Measurements from ENCODE around the gene BMX. TPM values are rescaled to one million over a fixed set of nuclear protein-coding genes. Genes with fewer than 3 reads are reported as not detected.

The BMX gene
- polyA plus RNA-seq, 1 experiment, result not detected

DNA sequence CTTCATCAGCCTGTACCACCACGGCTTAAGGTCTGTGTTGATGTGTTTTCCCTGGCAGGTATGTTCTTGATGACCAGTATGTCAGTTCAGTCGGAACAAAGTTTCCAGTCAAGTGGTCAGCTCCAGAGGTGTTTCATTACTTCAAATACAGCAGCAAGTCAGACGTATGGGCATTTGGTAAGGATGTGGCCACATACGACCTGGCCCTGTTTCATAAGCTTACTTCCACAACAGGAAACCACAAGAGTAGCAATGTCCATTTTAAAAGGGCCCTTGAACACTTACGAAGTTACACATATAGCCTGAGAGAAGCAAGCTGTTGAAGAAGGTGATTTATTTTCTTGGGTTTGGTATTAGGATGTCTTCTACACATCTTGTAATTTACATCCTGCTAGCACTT, 46.1 kb downstream of the BMX start:
- H3K4me3 ChIP-seq (ENCODE audit: low read depth, low read length), result no peak overlapping the region
- H3K36me3 ChIP-seq (ENCODE audit: control insufficient read depth, insufficient read depth, low read length), result no peaks in the 10 kb centered on the region
- POLR2A ChIA-PET, result no interaction called here
- no peaks in the 10 kb centered on the region for H3K27me3 ChIP-seq (ENCODE audit: control insufficient read depth, insufficient read depth, low read length)
- TF ChIP-seq, protein P1, sequence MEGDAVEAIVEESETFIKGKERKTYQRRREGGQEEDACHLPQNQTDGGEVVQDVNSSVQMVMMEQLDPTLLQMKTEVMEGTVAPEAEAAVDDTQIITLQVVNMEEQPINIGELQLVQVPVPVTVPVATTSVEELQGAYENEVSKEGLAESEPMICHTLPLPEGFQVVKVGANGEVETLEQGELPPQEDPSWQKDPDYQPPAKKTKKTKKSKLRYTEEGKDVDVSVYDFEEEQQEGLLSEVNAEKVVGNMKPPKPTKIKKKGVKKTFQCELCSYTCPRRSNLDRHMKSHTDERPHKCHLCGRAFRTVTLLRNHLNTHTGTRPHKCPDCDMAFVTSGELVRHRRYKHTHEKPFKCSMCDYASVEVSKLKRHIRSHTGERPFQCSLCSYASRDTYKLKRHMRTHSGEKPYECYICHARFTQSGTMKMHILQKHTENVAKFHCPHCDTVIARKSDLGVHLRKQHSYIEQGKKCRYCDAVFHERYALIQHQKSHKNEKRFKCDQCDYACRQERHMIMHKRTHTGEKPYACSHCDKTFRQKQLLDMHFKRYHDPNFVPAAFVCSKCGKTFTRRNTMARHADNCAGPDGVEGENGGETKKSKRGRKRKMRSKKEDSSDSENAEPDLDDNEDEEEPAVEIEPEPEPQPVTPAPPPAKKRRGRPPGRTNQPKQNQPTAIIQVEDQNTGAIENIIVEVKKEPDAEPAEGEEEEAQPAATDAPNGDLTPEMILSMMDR (IDR thresholded peaks at IDR 0.05; ENCODE audit: insufficient read depth, low read depth, low read length), result no peak
- DNase-seq (ENCODE audit: low read depth), result no peak
- CTCF ChIA-PET, result interaction anchor here (0.7 kb wide), 1 partner anchor 18 kb away, joined by 3 read pairs; no protein-coding TSS in a partner anchor

- Histone ChIP-seq H3K27me3 (ENCODE audit: control insufficient read depth, insufficient read depth, low read length) (no peaks in the 10 kb centered on the region), H3K36me3 (ENCODE audit: control insufficient read depth, insufficient read depth, low read length) (no peaks in the 10 kb centered on the region), H3K4me3 (ENCODE audit: low read depth, low read length) (no peak overlapping the region)
- no peak for DNase-seq (ENCODE audit: low read depth)
- ChIA-PET CTCF (no interaction called here), POLR2A (no interaction called here)
- TF ChIP-seq, protein P1 (IDR thresholded peaks at IDR 0.05; ENCODE audit: insufficient read depth, low read depth, low read length), result no peak
Observed at GRCh38 chrX:15547356-15547755, 46.7 kb downstream of the BMX start.

DNA sequence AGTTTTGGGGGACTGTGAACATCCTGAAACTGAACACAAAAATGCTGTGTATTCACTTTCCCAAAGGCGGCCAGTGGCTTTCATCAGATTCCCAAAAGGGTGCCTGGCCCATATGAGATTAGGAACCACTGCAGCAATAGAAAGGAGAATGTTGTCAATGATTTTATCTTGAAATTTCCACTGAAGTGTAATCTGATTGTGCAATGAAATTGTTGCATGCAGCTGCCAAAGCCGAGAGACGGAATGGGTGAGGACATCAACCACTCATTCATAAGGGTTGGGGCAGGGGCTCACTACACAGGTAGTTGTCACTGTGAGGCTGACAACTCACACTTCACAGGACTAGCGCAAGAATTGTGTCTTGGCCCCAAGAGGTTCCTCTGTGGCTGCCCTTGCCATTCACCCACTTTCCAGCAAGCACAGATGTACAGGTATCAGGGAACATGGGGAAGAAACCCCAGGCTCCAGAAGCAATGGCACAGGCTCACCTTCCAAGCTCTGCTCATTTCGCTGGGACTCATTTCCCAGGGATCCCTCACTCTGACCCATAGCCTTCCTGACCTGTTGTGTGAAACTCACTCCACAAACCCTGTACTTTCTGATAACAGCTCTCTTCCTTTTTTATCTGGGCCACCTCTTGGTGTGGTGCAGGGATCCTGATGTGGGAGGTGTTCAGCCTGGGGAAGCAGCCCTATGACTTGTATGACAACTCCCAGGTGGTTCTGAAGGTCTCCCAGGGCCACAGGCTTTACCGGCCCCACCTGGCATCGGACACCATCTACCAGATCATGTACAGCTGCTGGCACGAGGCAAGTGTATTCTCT, 48.8 kb downstream of the BMX start:
- Histone ChIP-seq H3K36me3 (ENCODE audit: control insufficient read depth, insufficient read depth, low read length) (no peaks in the 10 kb centered on the region), H3K4me3 (ENCODE audit: low read depth, low read length) (no peak overlapping the region), H3K27me3 (ENCODE audit: control insufficient read depth, insufficient read depth, low read length) (no peaks in the 10 kb centered on the region)
- ChIA-PET POLR2A (no interaction called here), CTCF (interaction anchor here (0.6 kb wide), 1 partner anchor 1524 kb away, joined by 4 read pairs; no protein-coding TSS in a partner anchor)
- DNase-seq (ENCODE audit: low read depth), result no peak
- TF ChIP-seq, protein P1 (IDR thresholded peaks at IDR 0.05; ENCODE audit: insufficient read depth, low read depth, low read length), result no peak

- CTCF ChIA-PET, result no interaction called here
- POLR2A ChIA-PET, result no interaction called here
Observed at GRCh38 chrX:15559227-15559626, 58.6 kb downstream of the BMX start.

DNA sequence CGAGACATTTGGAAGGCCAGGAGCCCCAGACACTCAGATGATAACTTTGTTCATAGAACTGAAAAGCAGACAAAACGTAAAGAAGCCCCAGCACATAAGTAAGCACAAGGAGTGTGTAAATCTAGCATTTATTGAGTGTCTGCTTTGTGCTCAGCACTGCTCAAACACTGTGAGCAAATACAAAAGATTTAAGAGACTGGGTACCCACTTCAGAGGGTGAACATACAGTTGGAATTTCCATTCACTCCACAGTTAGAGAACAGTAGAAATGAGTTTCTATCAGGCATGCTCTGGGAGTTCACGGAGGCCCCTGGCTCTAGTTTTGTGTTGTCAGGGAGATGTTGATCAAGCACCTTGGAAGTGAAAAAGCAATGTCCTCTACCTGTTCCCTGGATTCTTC, 60.3 kb downstream of the BMX start:
- no peak for DNase-seq (ENCODE audit: low read depth)
- TF ChIP-seq, protein P1 (IDR thresholded peaks at IDR 0.05; ENCODE audit: insufficient read depth, low read depth, low read length), result no peak
- ChIA-PET POLR2A (no interaction called here), CTCF (no interaction called here)
- Histone ChIP-seq H3K36me3 (ENCODE audit: control insufficient read depth, insufficient read depth, low read length) (no peaks in the 10 kb centered on the region), H3K4me3 (ENCODE audit: low read depth, low read length) (no peak overlapping the region), H3K27me3 (ENCODE audit: control insufficient read depth, insufficient read depth, low read length) (no peaks in the 10 kb centered on the region)

More at GRCh38 chrX:15559227-15559626, 58.6 kb downstream of the BMX start:
- no peak for DNase-seq (ENCODE audit: low read depth)
- Histone ChIP-seq H3K27me3 (ENCODE audit: control insufficient read depth, insufficient read depth, low read length) (no peaks in the 10 kb centered on the region), H3K4me3 (ENCODE audit: low read depth, low read length) (no peak overlapping the region), H3K36me3 (ENCODE audit: control insufficient read depth, insufficient read depth, low read length) (no peaks in the 10 kb centered on the region)
- TF ChIP-seq, protein P1 (IDR thresholded peaks at IDR 0.05; ENCODE audit: insufficient read depth, low read depth, low read length), result no peak

Measured in BJ (cell line).